HuH-7 (cell line): ENCODE measurements around the gene LRTM1.

ENCODE experiments used
- DNase-seq: peaks from one replicate; pipeline ENCODE4 v3.0.0; 2011; ENCODE audit warnings: low spot score

Gene LRTM1

DNA sequence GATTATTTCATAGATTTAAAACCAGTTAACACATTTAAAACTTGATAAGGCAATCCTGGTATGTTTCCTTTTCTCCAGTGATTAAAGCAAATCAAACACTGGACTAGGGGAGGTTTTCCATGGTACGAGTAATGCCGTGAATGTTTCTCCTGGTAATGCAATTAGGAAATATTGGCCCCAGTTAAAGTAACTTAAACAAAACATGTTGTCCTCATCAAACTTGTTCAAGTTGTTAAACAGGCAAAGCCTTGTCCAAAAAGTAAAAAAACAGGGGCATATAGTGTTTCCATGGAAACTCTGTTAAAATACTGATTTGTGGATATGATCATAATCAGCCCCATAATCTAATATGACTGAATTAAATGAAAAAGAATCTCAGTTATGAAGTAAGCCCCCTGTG lies 13.1 kb upstream of the LRTM1 start:
- DNase-seq = no peak

DNA sequence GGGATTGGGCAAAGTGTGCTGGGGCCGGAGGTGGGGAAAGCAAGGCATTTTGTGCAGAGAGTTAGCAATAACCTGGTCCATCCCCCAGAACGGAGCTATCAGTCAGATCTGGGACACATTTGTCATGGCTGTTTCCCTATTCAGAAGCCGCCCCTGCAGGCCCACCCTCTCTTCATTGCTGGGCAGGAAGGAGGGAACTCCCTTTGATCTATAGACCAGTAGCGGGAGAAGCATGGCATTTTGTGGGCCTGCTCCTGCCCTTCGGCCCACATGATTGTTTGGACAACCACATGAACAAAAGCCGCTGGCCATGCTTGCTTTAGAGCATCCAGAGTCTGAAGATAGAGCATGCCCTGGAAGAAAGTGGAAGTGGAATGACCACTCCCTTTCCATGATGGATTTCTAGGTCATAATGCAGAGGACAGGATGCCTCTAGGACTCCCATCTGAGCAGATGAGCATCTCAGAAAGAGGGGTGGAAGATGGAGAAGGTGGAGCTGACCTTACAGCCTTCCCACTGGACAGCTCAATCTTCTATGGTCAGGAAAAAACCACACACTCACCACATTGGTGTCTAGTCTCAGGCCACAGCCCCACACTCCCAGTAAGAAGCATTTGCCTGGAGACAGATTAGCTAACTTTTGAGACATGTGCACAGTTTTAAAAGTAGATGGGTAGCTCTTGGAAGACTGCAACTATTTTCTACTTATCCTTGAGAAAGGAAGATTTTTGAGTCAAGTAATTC lies 11.9 kb upstream of the LRTM1 start:
- DNase-seq = no peak

DNA sequence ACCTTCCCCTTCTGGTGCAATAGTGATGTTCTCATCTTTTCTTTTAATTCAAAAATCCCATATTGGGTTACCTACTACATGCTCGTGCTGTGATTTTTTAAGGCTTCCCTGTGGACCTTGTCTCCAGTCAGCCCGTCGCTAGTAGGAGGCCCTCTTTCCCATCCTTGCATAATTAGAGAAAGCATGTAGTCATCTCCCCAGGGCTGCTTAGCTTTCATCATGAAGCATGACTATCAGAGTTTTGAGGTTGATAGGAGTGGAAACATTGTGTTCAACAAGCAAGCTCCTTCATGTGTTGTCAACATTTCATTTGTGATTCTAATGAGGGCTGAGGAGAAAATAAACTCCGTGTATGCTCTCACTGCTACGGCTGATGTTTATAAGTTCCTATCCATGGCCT lies 8.7 kb upstream of the LRTM1 start:
- DNase-seq = no peak

DNA sequence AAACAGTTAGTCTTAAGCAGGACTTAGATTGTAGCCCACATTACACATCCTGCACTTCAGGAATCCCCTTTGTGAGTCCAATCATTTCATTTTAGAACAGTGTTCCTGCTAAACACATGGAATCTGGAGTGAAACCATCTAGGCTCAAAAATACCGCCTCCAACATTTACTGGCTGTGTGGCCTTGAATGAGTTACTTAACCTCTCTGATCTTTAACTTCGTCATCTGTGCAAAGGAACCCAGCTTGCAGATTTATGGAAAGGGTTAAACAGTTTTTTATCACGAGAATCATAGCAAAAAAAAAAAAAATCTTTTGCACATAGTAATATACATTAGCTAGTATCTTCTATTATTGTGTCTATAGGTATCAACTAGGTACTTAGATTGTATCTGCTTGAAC lies 8.0 kb upstream of the LRTM1 start:
- no peak for DNase-seq

DNA sequence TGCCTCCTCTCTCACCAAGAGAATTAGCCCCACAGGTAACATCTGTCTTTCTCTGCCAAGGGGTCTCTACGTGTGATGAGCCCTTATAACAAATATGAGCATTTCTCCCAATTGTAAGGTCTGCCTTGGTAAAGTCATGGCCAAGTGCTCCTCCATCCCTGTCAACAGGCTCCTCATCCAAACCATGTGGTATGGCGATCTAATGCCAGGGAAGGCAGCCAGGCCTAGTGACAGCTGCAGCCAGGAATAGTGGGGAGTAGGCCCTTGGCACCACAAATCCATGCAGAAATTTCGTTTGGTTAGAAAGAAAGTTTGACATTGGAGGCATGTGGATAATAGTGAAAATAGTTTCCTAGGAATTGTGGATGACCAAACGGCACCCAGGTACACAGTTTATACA lies 4.7 kb upstream of the LRTM1 start:
- DNase-seq = no peak

DNA sequence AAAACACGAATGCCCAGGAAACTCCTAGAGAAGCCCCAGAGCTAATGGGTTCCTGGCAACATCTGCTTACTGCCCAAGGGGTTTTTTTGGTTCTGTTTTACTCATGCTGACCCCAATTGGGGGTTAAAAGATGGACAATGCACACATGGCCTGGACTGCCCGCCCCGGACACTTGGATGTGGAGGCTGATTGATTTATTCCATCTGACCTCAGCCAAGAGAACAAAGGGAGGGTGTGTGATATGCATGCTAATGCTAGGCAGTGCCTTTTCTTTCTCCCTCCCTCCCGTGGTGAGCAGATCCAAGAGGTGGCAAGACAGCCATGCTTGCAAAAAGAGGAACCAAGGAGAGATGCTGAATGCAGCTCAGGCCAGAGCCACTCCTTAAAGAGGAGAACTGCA lies 3.3 kb upstream of the LRTM1 start:
- DNase-seq = no peak

DNA sequence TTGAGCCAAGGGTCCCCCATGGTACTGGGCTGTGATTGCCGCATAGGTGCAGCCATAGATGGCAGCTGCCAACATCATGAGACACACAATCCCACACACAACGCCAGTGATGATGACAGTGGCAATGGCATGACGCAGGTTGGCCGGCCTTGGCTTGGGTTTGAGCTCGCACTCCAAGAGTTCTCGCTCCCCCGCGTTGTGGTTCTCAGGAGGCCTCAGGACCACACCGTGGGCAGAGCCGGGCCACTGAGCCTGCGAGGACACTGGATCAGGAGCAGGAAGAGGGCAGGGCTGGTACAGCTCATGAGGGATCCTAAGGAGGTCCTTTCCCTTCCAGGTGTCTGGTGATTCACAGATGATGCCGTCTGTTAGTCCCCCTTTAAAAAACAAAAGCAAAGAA lies 9.3 kb downstream of the LRTM1 start:
- no peak for DNase-seq

DNA sequence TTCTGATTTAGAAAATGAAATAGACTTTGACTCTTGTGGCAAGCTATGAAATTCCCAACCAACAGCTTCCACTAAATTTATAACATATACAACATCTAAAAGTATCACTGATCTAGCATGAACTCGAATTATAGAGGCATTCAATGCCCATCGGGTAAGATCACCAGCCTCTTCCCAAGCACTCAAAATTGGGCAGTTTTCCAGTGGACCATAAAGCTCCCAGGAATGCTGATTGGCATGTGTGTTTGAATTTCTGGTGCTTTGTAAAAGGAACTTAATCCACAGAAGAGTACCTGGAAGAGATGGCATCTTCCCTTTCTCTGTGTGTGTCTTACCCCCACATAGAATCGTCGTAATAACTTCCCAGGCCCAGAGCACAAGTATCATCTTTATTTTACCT lies 10.0 kb downstream of the LRTM1 start:
- no peak for DNase-seq

DNA sequence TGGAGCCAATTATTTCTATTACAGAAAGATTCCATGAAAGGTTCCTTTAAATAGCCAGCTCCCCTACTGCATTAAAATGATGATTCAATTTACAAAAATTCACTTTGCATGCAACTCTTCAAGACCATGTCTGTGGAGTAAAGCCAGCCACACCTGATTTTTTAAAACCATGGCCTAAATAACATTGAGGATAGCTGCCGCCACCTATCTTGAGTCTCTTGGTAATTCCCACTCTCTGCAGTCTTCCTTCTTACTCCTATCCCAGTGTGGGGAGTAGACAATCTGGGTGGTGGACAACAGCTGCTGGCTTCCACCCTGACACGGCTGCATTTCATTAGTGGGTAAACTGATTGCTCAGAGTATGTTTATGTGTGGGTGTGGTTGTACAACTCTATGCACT lies 10.7 kb downstream of the LRTM1 start:
- no peak for DNase-seq

DNA sequence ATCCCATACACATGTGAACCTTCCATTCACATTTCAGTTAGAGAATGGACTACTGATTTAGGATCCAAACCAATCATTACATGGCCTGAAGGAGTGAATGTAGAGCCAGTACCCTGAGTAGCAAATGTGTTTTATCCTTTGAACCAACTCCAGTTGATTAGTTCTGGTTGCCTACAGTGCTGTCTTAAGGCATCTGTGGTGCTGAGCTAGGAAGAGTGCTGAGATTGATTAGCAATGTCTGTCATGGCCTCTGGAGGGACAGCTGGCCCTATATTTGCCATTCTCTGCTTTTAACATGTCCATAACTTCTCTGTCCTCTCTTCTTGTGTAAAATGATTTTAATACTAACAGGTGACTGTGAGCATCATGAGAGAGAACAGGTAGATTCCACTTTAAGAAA lies 11.1 kb downstream of the LRTM1 start:
- no peak for DNase-seq

DNA sequence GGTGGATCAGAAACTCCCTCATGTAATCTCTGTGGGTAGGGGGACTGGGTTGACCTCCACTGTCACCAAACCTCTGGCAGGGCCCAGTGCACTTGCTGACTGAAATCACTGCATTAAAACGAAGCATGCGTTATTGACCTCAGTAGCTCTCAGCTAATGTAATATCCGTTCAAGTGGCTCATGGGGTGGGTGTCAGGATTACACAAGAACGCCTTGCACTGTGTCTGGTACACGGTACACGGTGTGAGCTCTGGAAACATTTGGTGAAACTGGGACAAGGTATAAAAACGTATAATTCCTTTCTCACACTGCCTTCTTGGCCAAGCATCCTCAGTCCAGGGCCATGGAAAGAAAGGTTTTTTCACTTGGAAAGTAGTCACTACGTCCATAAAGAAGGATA lies 11.9 kb downstream of the LRTM1 start:
- no peak for DNase-seq

DNA sequence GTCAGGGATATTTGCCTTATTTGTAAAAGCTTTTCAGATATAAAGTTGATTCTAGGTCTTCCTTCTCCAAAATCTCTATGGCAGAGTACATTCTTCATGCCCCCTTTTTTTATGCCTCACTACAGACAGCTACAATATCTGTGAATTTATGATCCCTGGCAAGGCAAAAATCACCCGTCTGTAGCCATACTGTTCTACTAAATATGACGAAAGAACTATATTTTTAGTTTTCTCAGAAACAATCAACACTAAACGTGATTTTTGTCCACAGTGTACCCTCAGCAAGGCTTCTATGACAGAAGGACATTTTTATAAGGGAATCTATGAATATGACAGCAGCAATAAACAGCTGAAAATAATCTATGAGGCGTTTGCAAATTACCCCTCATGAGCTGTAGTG lies 12.7 kb downstream of the LRTM1 start:
- DNase-seq = no peak

DNA sequence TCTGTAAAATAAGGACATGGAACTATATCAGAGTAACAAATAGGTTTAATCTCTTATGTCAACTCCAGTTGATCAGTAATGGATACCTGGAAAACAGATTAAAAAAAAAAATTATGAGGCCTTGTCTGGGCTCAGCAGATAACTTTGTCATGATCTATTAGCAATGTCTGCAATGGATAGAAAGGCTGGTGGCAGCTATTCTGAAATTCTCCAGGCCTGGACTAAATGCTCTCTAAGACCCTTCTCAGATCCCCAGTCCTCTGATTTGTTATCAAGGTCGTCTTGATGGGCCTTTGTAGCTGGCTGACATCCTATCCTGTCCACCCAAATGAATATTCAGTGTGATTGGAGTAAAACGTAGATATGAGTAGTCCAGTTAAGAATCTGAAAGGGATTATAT lies 13.7 kb downstream of the LRTM1 start:
- no peak for DNase-seq

DNA sequence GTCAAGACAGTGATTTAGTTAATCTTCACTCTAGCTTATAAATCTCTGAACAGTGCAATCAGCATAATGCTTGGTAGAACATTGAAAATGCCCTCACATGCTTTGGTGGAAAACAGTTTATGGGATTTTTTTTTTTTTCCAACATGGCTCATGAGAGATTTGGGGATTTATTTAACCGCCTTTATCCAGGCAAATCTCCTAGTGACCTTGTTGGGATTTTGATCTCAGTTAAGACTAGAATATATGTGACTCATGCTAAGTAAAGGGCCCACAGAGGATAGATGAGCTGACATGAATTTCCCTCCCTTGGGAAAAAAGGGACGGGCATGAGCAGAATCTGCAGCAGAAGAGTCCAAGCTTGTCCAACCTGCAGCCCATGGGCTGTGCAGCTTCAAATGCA lies 18.7 kb downstream of the LRTM1 start:
- DNase-seq = no peak

DNA sequence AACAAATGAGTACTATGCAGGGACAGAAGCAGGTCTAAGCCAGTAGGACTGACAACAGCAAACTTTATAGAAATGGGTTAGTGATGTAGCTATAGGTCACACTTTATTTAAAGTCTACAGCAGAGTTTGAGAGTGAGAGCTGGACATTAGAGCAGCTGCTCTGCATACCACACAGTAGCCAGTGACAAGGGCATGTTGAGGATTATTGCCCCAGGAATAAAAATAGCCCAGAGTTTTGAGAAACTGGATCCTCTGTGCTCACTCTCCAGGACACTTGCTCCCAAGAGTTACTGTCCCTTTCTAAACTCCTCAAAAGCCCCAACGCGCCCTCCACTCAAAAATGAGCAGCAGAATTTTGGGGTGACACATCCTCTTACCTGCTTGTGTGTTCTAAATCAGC lies 21.1 kb downstream of the LRTM1 start:
- DNase-seq = no peak

DNA sequence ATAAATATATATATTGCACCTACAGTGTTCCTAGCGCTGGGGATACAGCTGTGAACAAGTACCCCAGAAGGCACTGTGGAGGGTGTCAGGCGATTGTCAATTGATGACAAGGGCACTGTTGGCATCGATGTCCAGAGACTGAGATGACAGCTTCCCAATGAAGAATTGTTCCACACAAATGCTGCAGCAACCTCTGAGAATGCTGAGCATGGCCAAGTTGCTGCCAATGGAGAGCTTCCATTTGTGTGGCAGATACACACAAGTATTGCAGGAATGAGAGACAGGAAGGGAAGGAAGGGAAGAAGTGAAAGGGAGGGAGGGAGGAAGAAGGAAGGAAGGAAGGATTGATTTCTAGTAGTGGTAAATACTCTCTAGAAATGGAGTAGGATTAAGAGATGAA lies 21.9 kb downstream of the LRTM1 start:
- DNase-seq = no peak

DNA sequence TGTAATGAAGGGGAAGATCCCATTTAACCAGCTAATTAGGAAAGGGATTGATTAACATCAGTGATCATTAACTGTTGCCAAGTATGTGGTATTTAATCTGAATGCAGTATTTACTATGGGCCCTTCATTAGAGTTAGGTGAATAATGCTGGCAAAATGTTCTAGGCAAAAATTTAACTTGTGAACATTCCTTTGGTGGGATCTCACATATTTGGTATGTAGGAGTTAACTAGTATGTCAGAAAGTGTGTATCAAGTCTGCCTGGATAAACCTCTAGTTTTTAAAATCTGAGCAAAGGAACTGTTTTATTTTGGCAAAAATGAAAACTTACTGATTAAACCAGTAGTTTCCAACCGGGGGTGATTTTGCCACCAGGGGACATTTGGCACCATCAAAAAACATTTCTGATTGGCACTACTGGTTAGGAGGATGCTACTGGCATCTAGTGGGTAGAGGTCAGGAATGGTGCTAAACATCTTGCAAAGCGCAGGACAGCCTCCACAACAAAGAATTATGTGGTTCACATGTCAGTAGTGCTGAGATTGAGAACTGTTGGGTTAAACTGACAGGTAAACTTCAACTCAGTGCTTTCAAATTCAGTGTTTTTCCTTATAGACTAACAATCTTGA lies 22.5 kb downstream of the LRTM1 start:
- no peak for DNase-seq

DNA sequence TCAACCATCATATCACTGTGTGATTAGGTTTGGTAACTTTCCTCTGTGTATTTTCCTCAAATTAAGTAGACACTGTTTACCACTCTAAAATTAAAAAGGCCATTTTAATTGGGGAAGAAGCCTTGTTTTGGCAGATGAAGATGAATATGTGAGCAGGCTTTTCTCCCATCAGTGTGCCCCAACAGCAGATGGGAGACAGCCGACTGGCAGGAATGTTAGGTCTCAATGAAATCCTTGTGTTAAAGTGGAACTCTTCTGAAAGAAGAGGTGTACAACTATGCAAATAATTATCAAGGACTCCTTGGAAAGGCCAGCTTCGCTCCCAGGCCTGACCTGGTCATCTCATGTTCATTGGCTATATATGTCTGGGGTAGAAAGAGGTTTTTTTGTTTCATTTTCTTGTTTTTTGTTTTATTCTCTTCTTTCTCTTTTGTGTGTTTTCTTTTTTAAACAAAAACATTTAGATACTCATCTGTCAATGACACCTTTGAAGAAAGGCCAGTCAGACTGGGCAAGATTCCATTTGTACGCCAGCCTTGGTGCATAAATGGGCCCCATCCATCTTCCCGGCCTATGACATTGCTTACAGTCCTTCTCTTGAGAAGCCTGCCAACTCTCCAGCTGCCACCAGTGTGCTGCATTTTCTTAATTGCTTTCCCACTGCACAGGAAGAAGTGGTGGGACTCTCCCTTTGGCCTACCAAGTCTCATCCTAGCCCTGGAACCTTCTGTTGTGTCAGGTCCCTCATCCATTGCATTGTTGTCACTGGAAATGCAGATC lies 25.8 kb downstream of the LRTM1 start:
- DNase-seq = no peak

DNA sequence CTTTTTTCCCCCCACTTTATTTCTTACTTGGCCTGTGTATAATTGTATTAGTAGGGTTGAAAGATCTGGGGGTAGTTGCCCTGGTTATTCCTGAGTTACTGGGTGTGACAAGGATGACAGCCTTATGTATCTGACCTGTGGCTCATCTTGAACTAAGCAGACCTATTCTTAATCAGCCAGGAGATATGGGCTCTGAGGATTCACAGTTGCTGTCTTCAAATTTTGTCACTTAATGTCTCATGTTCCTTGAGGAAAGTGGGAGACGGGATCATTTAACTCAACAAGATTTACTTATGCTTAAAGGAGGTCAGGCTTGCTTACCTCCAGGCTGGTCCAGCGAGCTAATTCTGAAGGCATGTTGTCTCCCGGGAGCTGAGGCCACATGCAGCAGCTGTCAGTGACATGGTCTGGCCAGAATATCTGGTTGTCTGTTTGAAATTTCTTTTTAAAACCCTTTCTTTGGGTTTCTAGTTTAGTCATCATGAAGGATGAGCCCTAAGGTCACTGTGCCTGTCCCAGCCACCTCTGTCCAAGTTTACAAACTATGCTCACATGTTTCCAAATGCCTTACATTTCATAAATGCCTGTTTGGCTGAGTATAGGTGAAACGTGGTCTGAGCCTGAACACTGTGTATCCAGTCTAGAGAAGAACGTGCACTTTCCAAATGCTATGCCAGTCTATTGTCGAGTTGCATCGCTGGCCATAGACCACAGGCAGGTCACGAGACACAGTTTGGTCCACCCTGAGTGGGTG lies 26.8 kb downstream of the LRTM1 start:
- DNase-seq = no peak

DNA sequence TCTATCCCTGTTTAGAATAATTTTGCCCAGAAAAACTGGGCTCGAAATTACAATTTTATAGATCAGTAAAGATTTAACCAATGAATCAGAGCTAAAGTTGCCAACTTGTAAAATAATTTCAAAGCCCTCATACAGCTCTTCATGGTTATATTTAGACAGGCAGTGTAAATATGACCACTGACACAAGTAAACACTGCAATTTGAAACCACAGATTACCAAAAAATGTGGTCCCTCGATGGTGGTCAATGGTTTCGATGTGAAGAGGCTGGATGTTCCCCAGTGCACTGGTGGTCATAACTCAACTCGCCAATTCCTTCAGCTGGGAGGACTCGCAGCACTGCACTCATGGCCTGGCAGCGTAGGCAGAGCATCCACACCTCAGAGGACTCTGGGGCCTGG lies 28.6 kb downstream of the LRTM1 start:
- no peak for DNase-seq

DNA sequence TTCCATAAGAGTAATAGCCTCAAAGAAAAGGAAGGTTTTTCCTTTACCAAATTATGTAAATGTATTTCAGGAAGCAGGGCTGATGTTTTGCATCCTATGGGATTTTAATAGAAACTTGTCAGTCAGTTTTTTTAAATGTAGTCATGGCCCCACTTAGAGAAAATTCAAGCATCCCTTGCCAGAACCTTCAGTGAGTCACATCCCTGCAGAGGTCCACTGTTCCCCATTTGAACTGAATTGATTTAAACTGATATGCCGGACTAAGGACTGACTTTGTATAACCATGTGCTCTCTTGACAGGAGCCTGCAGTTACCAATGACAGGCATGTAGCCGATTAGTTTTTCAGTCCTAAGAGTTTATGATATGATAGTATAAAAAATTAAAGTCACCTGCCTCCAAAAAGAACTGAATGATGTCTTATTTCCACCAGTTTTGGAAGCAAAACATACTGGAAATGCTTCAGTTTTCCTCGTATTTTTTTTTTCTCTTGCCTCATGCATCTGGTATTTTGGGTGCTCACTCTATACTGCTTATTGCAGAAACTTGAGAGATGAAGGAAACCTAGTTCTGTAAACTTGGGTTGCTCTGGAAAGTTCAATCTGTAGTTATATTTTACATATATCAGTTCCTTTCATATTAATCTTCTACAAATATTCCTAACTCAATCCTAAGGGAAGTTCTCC lies 30.7 kb downstream of the LRTM1 start:
- no peak for DNase-seq

DNA sequence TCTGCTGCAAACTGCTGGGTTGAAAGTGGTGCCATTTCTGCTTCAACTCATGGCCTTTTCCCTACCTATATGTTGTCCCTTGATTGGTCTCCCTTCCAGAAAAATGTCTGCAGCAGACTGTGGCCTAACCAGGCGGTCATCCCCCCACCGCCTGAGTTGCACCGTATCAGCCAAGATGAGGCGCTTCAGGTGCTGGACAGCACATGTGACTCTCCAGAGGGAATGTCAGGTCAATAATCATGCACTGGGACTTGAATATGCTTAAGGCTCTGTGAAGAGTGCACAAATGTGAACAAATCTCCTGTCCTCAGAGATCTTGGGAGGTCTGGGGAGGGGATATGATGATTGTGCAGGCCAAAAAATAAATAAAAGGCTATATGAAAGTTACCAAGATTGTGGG lies 32.2 kb downstream of the LRTM1 start:
- DNase-seq = no peak
